ENCODE data around the gene ITGA1. TPM values are rescaled to one million over a fixed set of nuclear protein-coding genes. Genes with fewer than 3 reads are reported as not detected.
A peak's percentile ranks its signal among the peaks of the same experiment; 100 is the strongest.

Gene ITGA1
- total RNA-seq, 1 donor from 2014 or later: 33.5 TPM

DNA sequence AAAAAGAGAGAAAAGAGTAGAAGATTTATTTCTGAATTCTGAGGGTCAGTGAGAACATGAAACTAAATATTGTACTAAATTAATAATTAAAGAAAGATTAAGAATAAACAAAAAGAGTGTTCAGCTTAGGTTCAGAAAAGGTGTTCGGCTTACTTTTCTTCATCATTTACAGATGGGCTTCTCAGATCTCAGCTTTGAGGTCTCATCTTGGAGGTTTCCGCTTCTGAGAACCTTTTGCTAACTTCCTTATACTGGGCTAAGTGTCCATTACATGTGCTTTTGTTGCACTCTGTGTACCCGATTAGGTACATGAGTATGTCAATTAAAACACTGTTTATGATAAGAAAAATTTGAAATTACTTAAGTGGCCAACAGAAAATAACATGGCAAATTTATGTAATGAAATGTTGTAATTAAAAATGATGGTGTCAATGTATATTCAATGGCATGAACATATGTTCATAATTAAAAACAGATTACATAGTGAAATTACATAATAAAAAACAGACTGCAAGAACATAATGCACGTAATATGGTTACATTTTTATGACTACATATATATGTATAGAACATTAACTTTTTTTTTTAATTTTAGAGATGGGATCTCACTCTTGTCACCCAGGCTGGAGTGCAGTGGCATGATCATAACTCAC, 17.3 kb upstream of the ITGA1 start:
- H3K4me3 Mint-ChIP-seq (ENCODE audit: unreplicated experiment): no peak overlapping the region
- no peaks in the 10 kb centered on the region for H3K9me3 Mint-ChIP-seq (ENCODE audit: unreplicated experiment)
- H3K27ac Mint-ChIP-seq (ENCODE audit: unreplicated experiment): no peak overlapping the region
- H3K36me3 Mint-ChIP-seq (ENCODE audit: low read depth, unreplicated experiment): no peaks in the 10 kb centered on the region
- no peaks in the 10 kb centered on the region for H3K27me3 Mint-ChIP-seq (ENCODE audit: unreplicated experiment)
- H3K4me1 Mint-ChIP-seq (ENCODE audit: unreplicated experiment): peaks cover 17% of the 10 kb centered on the region
- TF ChIP-seq, protein P1, sequence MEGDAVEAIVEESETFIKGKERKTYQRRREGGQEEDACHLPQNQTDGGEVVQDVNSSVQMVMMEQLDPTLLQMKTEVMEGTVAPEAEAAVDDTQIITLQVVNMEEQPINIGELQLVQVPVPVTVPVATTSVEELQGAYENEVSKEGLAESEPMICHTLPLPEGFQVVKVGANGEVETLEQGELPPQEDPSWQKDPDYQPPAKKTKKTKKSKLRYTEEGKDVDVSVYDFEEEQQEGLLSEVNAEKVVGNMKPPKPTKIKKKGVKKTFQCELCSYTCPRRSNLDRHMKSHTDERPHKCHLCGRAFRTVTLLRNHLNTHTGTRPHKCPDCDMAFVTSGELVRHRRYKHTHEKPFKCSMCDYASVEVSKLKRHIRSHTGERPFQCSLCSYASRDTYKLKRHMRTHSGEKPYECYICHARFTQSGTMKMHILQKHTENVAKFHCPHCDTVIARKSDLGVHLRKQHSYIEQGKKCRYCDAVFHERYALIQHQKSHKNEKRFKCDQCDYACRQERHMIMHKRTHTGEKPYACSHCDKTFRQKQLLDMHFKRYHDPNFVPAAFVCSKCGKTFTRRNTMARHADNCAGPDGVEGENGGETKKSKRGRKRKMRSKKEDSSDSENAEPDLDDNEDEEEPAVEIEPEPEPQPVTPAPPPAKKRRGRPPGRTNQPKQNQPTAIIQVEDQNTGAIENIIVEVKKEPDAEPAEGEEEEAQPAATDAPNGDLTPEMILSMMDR (IDR thresholded peaks at IDR 0.05; ENCODE audit: unreplicated experiment): no peak
- DNase-seq (ENCODE audit: low spot score): no peak

DNA sequence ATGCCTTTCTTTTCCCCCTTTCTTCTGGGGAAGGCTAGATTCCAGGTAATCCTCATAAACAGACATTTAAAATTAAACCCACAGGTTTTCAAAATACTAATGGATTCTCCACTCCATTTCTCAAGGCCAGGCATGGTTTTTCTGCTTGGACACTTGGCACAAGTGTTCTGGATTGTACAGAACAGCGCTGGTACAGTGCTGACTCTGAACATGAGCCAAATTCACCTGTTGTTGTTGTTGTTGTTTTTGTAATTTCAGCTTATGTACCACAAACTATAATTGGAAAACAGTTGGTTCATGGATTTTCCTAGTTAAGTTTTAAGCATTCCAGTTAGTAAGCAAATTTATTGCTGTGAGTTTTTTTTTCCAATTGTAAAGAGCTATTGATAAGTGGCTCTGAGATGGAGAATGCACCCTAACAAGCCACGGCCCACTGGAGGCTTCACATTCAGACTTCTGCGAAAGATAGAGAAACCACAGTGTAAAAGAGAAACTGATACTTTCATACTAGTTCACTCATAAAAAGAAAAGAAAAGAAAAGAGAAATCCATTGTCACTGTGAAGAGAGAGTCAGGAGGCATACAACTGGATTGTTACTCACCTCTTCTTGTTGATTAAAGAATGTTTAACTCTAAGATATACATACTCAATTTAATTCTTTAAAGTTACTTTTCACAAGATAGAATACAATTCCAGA, 16.2 kb upstream of the ITGA1 start:
- Mint-ChIP-seq H3K9me3 (ENCODE audit: unreplicated experiment) (no peaks in the 10 kb centered on the region), H3K27me3 (ENCODE audit: unreplicated experiment) (no peaks in the 10 kb centered on the region), H3K36me3 (ENCODE audit: low read depth, unreplicated experiment) (no peaks in the 10 kb centered on the region), H3K4me1 (ENCODE audit: unreplicated experiment) (peaks cover 25% of the 10 kb centered on the region), H3K4me3 (ENCODE audit: unreplicated experiment) (no peak overlapping the region), H3K27ac (ENCODE audit: unreplicated experiment) (no peak overlapping the region)
- TF ChIP-seq, protein P1 (IDR thresholded peaks at IDR 0.05; ENCODE audit: unreplicated experiment): no peak
- no peak for DNase-seq (ENCODE audit: low spot score)

DNA sequence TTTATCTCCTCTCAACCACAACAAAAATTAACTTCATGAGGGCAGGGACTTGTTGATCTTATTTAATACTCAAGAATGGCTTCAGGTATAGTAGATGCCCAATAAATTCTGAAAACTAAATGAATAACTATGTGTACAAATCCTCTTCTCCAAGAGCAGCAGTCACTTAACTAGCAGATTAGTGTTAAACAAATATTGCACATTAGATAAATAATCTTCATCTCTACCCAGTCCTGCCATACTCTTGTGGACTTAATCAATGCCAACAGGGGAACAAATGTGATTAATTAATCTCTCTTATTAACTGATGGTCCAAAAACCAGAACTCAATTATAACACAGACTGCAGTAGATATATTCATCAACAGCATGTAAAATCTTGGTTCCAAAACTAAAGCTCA, 15.0 kb upstream of the ITGA1 start:
- Mint-ChIP-seq H3K27ac (ENCODE audit: unreplicated experiment) (no peak overlapping the region), H3K27me3 (ENCODE audit: unreplicated experiment) (no peaks in the 10 kb centered on the region), H3K4me1 (ENCODE audit: unreplicated experiment) (peaks cover 28% of the 10 kb centered on the region), H3K4me3 (ENCODE audit: unreplicated experiment) (no peak overlapping the region), H3K36me3 (ENCODE audit: low read depth, unreplicated experiment) (no peaks in the 10 kb centered on the region), H3K9me3 (ENCODE audit: unreplicated experiment) (no peaks in the 10 kb centered on the region)
- TF ChIP-seq, protein P1 (IDR thresholded peaks at IDR 0.05; ENCODE audit: unreplicated experiment): no peak
- DNase-seq (ENCODE audit: low spot score): no peak

DNA sequence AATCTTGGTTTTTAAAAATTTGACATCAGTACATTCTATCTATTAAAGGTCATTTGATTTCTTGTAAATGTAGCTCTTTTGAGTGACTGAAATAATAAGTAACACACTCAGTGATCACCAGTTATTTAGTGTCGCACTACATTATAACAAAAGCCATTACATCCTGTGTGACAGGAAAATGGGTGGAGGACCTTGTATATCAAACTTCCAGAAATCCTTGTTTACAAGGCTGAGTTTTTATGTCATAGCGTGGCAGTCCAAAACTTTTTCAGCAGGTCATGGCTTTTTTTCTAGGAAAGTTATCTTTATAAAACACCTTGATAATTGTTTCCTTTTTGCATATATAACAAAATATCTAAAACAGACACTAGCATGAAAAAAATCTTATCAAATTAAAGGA, 14.4 kb upstream of the ITGA1 start:
- no peaks in the 10 kb centered on the region for H3K27me3 Mint-ChIP-seq (ENCODE audit: unreplicated experiment)
- H3K36me3 Mint-ChIP-seq (ENCODE audit: low read depth, unreplicated experiment): no peaks in the 10 kb centered on the region
- no peak for DNase-seq (ENCODE audit: low spot score)
- TF ChIP-seq, protein P1 (IDR thresholded peaks at IDR 0.05; ENCODE audit: unreplicated experiment): no peak
- H3K4me3 Mint-ChIP-seq (ENCODE audit: unreplicated experiment): no peak overlapping the region
- no peaks in the 10 kb centered on the region for H3K9me3 Mint-ChIP-seq (ENCODE audit: unreplicated experiment)
- H3K27ac Mint-ChIP-seq (ENCODE audit: unreplicated experiment): no peak overlapping the region
- H3K4me1 Mint-ChIP-seq (ENCODE audit: unreplicated experiment): peaks cover 28% of the 10 kb centered on the region

DNA sequence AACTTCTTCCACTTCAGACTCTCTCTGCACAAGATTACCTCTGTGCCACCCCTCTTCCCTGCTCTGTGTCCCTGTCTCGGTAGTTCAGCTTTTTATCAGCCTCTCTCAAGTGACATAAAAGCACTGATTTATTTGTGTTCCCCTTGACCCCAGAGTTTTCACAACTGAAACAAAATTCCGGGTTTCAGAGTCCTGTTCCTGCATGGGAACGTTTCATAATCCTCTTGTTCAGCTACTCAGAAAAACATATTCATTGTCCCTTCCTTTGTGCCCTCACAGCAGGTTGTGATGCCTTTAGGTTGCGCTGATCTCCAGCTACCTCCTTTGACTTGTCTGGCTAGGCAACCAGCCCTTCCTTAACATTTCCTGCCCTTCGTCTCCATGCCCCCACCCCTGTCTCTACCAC, 13.7 kb upstream of the ITGA1 start:
- Mint-ChIP-seq H3K27me3 (ENCODE audit: unreplicated experiment) (no peaks in the 10 kb centered on the region), H3K4me3 (ENCODE audit: unreplicated experiment) (no peak overlapping the region), H3K27ac (ENCODE audit: unreplicated experiment) (peak overlapping the region; percentile 89), H3K36me3 (ENCODE audit: low read depth, unreplicated experiment) (no peaks in the 10 kb centered on the region), H3K4me1 (ENCODE audit: unreplicated experiment) (peaks cover 28% of the 10 kb centered on the region), H3K9me3 (ENCODE audit: unreplicated experiment) (no peaks in the 10 kb centered on the region)
- TF ChIP-seq, protein P1 (IDR thresholded peaks at IDR 0.05; ENCODE audit: unreplicated experiment): no peak
- DNase-seq (ENCODE audit: low spot score): no peak
